GM10266 (cell line): ENCODE measurements around the gene ZDHHC4.

ENCODE experiments used
- DNase-seq: peaks from one replicate; pipeline ENCODE4 v3.0.0; 2012; ENCODE audit errors: extremely low spot score
- TF ChIP-seq, protein P1 (sequence below): IDR thresholded peaks from 2 replicates; pipeline ENCODE4 v1.5.1; 2012; ENCODE audit warnings: mild to moderate bottlenecking, low read depth; ENCODE audit not compliant: control insufficient read depth, insufficient read depth; ENCODE audit errors: missing control alignments

Gene ZDHHC4

DNA sequence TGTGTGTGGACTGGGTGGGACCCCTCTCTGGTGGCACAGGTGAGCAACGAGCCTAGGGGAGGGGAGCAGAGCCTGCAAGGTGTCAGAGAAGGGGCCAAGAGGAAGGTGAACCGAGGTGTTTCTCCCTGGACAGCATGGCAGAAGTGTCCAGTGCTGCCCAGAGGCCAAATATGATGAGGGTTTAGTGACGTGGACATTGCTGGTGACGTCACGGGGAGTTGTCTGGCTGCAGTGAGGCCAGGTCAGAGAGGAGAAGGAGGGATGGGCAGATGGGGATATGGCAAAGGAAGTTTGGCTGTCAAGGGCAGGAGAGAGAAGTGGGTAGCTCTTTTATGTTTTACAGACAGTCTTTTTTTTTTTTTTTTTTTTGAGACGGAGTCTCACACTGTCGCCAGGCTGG lies 35.6 kb downstream of the ZDHHC4 start:
- TF ChIP-seq, protein P1, sequence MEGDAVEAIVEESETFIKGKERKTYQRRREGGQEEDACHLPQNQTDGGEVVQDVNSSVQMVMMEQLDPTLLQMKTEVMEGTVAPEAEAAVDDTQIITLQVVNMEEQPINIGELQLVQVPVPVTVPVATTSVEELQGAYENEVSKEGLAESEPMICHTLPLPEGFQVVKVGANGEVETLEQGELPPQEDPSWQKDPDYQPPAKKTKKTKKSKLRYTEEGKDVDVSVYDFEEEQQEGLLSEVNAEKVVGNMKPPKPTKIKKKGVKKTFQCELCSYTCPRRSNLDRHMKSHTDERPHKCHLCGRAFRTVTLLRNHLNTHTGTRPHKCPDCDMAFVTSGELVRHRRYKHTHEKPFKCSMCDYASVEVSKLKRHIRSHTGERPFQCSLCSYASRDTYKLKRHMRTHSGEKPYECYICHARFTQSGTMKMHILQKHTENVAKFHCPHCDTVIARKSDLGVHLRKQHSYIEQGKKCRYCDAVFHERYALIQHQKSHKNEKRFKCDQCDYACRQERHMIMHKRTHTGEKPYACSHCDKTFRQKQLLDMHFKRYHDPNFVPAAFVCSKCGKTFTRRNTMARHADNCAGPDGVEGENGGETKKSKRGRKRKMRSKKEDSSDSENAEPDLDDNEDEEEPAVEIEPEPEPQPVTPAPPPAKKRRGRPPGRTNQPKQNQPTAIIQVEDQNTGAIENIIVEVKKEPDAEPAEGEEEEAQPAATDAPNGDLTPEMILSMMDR: no peak

DNA sequence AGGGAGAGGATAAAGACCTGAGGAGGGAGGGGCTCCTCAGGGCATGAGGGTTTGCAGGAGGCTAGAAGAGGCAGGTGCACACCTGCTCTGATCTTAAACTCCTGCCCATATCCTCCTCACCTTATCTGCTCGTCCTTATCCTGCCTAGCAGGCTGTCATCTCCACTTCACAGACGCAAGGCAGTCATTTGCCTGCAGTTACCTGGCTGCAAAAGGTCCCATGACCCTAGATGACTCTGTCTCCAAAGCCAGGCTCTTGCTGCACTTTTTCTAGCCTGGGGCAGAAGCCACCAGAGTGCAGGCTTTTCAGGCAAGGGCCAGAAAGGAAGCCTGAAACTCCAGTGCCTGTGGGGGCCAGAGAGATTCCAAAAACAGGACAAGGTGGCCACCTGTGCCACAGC lies 36.5 kb downstream of the ZDHHC4 start:
- TF ChIP-seq, protein P1: no peak
- DNase-seq: no peak

More for the DNA sequence above, 35.6 kb downstream of the ZDHHC4 start:
- DNase-seq: no peak

DNA sequence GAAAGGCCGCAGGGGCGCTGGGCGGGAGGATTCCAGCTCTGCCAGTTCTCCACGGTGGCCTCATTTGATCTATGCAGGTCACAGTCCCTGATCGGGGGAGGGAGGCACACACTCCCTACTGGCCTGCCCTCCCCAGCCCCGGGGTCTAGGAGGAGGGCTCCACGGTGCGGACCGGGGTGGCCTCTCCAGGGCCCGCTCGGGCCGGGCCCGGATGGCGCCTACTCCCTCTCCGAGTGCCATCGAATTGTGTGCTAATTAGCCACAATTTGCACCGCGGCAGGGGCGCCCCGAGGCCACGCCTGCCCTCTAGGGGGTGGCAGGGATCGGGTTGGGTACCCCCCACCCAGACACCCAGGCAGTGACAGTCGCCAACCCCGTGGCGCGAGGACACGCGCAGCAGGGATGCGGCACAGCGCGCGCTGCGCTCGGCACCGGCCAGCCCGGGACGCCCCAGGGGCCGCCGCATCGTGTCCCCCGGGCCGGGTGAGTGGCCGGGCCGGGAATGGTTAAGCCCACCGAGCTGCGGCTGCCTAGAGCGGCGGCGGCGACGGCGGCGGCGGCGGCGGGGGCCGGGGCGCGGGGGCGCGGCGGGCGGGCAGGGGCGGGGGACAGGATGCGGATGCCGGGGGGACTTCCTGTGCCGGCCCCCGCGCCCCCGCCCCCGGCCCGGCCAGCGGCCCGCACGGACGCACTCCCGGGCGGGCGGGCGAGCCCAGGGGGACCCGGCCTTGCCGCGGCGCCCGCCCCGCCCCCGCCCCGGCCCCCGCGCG lies 37.9 kb downstream of the ZDHHC4 start, which contains the start of gene ZNF853:
Gene ZNF853 (plus strand): TSS at position 658 of the 770 bp plus-strand sequence. CDS start 565 bp downstream, outside the sequence.
- DNase-seq: no peak

DNA sequence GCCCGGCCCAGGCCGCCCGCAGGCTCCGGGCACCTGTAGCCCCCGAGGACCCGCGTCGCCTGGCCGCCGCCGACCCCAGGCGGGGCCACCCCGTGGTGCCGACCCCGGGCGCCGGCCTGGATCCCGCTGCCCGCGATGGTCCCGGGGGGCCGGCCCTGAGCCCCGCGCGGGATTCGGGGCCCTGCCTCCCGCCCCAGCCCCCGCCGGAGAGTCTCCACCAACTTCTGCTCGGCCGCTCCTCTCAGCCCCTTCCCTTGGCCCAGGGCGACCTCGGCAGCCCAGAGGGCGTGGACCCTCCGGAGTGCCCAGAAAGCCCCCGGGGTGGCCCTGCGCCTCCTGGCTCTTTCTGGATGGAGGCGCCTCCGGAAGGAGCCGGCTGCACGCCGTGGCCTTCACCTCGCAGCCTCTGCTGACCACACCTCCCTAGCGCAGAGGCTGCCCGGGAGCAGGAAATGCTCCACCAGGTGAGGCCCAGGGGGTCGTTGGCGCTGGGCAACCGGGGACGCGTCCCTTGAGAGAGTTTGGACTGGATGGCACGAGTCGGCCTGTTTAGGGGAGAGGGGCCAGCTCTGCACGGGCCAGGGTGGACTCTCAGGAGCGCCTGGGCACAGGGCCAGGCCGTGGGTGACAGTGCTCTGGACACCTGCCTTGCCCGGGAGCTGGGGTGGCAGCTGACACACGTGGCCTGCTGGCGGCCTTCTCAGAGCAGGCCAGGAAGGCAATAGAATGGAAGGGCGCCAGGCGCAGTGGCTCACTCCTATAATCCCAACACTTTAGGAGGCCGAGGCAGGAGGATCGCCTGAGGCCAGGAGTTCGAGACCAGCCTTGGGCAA lies 38.7 kb downstream of the ZDHHC4 start:
- no peak for DNase-seq
- TF ChIP-seq, protein P1: no peak

More for the DNA sequence above, 37.9 kb downstream of the ZDHHC4 start, which contains the start of gene ZNF853:
- TF ChIP-seq, protein P1: no peak

DNA sequence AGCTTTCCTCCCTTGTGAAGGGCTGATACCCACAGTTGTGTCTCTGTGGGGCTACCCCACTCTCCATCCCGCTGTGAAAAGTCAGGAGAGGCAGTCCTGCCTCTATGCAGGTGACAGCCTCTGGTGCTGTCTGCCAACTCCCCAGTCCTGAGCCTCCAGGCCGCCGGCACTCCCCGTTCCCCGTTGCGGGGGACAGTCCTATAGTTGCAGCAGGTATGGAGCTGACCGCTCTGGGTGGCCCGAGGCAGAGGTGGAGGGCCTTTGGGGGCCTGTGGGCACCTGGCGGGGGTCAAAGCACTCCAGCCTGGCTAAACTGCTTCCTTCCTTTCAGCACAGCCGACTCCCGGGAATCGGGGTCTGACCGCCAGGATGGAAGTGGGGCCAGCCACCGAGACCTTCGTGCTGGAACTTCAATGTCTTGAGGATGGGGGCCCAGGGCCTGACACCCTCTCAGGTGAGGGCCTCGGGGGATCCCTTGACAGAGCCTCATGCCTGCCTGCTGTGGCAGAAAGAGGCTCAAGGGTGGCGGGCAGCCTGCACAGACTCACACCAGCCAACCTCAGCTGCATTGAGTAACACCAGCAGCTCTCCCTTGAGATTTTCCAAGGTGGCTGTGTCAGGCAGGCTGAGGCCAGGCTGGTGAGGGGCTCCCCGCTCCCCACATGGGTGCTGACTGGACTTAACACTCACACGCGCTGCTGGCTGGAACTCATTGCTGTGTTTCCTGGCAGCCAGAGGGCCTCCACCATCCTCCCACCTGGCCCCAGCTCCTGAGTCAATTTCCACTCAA lies 39.8 kb downstream of the ZDHHC4 start:
- TF ChIP-seq, protein P1: no peak
- DNase-seq: no peak

DNA sequence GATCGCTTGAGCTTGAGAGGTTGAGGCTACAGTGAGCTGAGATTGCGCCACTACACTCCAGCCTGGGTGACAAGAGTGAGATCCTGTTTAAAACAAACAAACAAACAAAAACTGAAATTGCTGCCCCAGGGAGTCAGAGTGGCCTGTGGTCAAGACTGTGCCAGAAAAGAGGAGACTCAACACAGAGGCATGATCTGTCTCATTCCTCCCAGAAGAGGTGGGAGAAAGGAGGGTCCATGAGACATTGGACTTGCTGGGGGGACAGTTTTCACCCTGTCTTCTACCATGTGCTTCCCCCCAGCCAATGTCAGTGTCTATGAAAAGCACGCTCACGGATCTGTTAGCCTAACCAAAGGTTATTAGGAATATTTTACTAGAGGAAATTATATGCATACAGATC lies 41.4 kb downstream of the ZDHHC4 start:
- DNase-seq: no peak
- TF ChIP-seq, protein P1: no peak

DNA sequence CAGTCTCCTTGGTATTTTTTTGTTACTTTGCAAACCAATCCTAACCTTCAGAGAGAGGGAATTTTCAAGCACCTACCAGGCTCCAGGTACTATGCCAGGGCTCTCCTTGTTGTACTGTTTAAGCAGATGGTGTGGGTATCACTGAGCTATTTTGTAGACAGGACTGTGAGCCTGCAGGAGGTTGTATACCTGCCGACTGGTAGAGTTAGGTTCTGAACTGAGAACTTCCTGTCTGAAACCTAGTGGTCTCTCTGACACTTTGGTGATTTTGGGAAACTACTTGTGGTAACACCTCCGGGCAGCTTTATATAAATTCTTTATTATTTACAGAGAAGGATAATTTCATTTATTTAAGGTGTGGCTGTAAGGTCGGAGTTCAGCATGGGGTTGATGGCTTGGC lies 42.7 kb downstream of the ZDHHC4 start:
- TF ChIP-seq, protein P1: no peak
- no peak for DNase-seq
